Jurkat, Clone E6-1 (cell line): ENCODE measurements around the gene CD300LG. TPM values are rescaled to one million over a fixed set of nuclear protein-coding genes. Genes with fewer than 3 reads are reported as not detected.
"Not testable (repeated sequence)": the region's sequence is repeated elsewhere in the genome, so short reads cannot be mapped to it uniquely, and the experiment has no call there.

ENCODE experiments used
- DNase-seq: peaks from one replicate; pipeline ENCODE4 v3.0.0-alpha.2; 2011; ENCODE audit warnings: low read depth, low spot score
- H3K4me3 ChIP-seq: 2 replicates; pipeline ENCODE4 v1.5.1; 2011; ENCODE audit warnings: mild to moderate bottlenecking, low read length, control low read depth, moderate library complexity
- polyA plus RNA-seq: library from polyadenylated mRNA; unstranded; fragments of >200 nt; gene quantifications from one replicate; pipeline ENCODE4 v1.2.1, GENCODE V29; 2012; ENCODE audit warnings: missing spikeins; ENCODE audit not compliant: insufficient read length, insufficient read depth

CD300LG gene, protein sequence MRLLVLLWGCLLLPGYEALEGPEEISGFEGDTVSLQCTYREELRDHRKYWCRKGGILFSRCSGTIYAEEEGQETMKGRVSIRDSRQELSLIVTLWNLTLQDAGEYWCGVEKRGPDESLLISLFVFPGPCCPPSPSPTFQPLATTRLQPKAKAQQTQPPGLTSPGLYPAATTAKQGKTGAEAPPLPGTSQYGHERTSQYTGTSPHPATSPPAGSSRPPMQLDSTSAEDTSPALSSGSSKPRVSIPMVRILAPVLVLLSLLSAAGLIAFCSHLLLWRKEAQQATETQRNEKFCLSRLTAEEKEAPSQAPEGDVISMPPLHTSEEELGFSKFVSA
- not detected for polyA plus RNA-seq

DNA sequence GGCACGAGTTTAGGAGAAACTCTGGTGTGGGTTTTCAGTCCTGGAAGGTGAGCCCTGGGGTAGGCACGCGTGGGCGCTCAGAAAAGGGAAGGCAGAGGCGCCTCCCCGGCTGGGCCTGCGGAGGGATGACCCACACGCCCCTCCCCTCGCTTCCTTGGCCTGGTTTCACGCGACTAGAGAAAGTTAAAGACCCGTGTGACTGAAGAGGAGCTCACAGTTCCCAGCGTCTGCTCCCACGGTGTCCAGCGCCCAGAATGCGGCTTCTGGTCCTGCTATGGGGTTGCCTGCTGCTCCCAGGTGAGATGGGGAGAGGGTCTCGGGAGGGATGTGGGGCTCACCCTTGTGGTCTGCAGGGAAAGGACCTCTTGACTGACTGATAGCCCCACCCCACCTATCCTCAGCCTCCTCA is at the start of gene CD300LG:
Gene CD300LG, plus strand, starts transcription at position 214 of the 409 bp plus-strand sequence. Its CDS starts 41 bp downstream, at position 255.
- no peak for DNase-seq
- no peak within 1 kb of the TSS for H3K4me3 ChIP-seq

DNA sequence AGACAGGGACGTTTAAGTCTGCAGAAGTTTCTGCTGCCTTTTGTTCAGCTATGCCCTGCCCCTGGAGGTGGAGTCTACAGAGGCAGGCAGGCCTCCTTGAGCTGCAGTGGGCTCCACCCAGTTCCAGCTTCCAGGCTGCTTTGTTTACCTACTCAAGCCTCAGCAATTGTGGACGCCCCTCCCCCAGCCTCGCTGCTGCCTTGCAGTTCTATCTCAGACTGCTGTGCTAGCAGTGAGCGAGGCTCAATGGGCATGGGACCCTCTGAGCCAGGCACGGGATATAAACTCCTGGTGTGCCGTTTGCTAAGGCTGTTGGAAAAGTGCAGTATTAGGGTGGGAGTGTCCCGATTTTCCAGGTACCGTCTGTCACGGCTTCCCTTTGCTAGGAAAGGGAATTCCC is 49.0 kb upstream of the CD300LG start:
- DNase-seq, H3K4me3 ChIP-seq: not testable (repeated sequence)

DNA sequence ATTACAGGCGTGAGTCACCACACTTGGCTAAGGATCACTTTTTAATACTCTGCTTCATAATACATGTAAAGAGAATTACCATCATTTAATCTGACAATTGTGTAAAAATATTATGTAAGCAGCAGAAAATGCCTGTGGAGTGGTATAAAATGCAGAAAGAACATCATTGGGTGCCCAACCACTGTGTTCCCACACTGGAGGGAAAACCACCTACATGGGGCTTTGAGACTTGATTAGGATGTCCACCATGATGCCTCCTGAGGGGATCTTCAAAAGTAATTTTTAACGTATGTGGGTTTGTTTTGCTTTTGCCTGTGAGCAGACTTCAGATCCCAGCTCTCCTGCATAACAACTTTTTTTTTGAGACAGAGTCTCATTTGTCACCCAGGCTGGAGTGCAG is 47.9 kb upstream of the CD300LG start:
- no peak for DNase-seq
- H3K4me3 ChIP-seq, result no peak overlapping the region

DNA sequence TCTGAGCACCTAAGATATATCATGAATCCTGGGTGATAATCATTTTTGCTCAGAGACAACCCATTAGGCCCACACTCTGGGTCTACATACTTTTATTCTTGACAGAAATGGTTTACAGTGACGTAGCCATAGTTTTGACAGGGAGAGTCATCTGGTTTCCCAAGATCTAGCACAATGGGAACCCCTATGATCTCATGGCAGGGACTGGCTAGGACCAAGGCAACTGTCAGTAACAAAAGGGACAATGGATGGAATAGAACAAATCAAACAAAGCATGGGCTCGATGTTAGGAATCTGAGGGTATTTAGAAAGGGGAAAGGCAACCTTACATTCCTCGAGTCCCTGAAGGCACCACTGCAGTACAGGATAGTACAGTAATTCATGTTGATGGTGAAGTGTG is 46.2 kb upstream of the CD300LG start:
- H3K4me3 ChIP-seq, result no peak overlapping the region
- DNase-seq, result no peak

DNA sequence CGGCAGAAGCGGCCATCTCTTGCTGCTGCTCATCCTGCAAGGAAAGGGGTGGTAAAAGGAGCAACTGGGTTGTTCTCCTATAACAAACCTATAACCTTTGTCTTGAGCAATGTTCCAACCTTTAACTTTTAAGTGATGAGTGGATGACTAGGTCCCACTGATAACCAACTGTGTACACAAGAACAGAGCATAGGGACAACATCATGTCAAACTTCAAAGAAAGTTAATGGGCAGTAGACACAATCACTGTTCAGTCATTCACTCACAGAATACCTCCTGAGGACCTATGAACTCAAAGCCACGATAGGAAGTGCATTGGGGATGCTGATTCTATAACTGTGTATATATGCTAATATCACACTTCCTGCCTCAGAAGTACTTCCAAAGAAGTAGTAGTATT is 45.1 kb upstream of the CD300LG start:
- no peak overlapping the region for H3K4me3 ChIP-seq
- no peak for DNase-seq

DNA sequence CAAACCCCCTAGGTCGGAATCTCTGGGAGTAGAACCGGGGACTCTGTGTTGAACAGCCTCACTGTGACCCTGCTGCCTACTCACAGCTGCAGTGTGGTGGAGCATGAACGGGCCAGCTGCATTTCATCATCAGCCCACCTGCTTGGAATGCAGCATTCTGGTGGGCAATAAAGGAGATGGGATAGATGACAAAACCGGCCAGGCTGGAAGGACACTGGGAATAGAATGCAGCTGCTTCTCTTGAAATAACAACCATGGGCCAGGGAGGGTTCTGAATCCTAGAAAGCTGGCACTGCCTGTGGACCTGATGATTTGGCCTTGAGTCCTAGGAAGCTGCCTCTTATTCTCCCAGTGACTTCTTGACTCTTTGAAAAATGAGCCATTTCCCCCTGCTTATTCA is 43.2 kb upstream of the CD300LG start:
- DNase-seq, result no peak
- H3K4me3 ChIP-seq, result no peak overlapping the region

DNA sequence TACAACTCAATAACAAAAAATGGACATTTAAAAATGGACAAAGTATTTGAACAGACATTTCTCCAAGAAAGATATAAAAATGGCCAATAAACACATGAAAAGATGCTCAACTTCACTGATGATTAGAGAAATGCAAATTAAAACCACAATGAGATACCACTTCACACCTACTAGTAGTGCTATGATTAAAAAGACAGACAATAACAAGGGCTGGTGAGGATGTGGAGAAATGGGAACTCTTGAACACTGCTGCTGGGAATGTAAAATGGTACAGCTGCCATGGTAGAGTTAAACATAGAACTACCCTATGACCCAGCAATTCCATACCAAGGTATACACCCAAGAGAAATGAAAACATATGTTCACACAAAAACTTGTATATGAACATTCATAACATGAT is 41.9 kb upstream of the CD300LG start:
- no peak for DNase-seq
- no peak overlapping the region for H3K4me3 ChIP-seq

DNA sequence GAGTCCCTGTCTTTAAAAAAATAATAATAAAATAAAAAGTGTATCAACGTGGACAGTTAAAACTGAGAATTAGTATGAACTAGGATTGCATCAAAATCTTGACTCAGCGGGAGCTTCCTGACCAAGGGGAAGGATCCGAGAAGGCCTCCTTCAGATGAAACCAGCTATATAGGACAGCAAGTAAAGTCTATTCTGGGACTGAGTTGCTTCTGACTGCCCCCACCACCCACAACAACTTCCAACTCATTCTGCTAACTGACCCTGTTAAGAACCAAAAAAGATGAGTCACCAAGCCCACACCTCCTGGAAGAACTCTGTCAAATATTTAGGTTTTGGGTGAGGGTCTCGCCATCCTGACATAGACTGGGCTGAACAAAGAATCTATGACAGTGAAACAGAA is 38.9 kb upstream of the CD300LG start:
- no peak overlapping the region for H3K4me3 ChIP-seq
- DNase-seq, result no peak

DNA sequence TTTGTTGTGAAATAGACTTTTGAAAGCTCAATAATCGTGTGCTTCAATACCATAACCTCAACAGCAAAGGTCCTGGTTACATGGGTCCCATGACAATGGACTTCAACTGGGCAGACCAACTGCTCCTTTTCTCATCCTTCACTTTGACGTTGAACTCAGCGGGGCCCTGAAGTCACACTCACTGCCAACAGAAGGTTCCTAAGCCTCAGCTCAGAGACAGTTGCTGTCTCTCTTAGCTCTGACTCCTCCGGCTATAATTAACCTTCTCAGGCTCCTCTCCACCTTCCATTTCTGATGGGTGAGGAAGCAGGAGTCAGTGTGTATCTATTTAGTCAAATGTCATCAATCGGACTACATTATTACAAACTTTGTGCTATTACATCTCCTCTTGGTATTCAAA is 37.9 kb upstream of the CD300LG start:
- DNase-seq, result no peak
- no peak overlapping the region for H3K4me3 ChIP-seq

DNA sequence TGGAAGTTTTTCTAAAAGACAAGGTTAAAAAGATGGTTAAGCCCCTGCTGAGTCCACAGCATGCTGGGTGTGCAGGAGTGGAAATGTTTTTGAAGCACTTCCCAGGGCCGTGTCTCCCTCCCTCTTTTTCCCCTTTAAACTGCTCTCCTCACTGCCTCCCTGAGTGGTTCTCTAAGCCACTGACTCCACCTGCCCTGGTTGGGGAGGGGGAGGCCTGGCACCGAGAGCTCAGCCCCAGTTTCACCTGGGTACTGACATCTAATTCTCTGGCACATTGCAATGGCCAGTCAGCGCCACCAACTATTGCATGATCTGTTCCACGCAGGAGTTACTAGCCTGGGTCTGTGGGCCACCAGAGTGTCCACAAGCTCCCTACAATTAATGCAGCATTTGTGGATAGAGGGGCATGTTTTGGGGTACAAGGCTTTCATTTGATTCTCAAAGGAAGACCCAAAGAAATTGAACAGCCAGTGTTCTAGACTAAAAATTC is 36.7 kb upstream of the CD300LG start:
- DNase-seq, result no peak
- H3K4me3 ChIP-seq, result no peak overlapping the region

DNA sequence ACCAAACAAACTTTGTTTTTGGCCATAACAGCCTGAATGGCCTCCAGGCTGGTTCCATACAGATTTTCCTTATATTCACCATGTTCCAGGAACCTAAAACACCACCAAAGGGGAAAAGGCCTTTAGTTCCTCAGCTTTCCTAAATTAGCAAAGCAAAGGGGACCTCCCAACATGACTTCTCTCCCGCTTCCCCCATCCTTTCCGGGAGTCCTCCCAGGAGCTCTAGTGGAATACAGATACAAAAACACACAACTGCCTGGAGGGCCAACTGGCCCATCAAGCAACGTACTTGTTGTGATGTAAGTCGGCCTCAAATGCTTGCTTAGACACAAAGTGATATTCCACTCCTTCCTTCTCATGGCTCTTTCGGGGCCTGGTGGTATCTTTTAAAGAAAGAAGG is 36.2 kb upstream of the CD300LG start:
- H3K4me3 ChIP-seq, result no peak overlapping the region
- no peak for DNase-seq

DNA sequence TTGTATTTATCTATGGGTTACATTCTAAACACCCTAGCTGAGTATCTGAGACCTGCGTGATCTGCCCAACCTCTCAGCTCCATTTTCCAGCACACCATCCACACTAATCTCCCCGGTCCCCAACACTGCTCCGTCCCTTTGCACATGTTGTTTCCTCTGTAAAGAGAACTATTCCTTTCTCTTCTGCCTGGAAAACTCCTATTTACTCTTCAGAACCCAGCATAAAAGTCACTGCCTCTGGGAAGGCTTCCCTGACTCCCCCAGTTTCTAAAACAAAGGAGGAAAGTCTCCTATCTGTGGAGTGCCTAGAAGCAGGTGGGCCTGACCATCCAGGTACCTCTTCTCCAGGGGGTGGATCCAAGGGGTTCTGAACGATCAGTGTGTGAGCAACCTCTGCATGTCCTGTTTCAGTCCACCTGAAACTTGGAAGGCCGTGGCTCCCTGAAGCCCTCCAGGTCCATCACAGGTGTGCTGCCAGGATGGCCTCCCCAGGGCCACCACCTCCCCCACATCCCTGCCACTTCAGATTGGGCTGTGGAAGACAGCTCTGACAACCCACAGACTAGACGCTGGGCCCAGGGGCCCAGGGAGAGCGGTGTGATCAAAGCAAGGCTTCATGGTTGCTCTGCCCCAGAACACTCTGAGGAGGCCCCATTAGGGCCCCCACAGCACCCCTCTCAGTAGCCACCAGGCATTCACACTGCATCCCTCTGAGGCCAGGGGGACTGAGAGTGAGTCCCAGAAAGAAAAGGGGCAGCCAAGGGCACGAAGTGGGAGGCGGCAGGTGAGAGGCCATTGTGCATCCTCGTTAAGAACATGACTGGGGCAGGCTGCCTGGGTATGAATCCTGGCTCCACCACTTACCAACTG is 34.3 kb upstream of the CD300LG start:
- DNase-seq, result no peak
- H3K4me3 ChIP-seq, result no peak overlapping the region

DNA sequence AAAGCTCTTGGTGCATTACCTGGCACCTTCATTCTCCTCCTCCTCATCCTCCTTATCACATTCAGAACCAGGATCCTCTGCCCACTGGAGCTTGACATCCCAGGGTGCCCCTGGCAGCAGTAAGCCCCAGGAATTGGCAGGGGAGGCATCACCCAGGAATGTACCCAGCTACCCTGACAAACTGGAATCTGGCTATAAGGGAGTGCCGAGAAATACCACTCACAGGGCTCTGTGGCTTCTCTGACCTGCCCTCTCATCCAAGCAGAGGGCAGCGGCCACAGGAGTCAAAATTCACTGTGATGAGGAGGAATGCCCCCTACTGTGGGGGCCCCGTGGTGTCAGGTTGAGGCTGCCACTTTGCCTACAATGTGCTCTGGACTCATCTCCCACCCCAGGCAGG is 33.6 kb upstream of the CD300LG start:
- no peak overlapping the region for H3K4me3 ChIP-seq
- no peak for DNase-seq

DNA sequence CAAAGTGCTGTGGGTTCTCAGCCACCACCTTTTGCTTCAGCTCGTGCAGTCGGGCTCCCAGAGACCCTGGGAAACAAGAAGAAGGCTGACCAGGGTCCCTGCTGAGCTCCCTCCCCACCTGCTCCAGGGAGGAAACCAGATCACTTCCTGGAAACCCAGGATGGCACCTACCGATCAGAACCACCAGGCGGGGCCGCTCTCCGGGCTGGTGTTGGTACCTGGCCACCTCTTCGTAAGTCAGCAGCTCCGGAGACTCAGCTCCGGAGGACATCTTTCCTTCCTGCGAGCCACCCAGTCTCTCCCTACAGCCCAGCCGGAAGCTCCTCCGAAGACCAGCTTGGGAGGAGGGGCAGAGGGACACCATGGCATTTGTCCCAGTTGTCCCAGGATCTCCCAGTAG is 33.0 kb upstream of the CD300LG start:
- DNase-seq, result no peak
- no peak overlapping the region for H3K4me3 ChIP-seq

DNA sequence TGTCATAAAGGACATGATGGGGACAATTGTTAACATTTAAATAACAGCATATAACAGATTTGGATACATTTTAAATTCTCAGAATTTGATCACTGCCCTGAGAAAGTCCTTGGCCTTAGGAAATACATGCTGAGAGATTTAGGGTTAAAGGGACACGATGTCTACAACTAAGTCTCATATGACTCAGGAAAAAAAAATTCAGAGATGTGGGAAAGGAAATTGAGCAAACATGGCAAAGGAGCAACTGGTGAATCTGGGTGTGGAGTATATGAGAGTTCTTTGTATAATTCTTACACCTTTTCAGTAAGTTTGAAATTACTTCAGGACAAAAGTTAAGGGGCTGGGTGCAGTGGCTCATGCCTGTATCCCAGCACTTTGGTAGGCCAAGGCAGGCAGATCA is 32.3 kb upstream of the CD300LG start:
- H3K4me3 ChIP-seq, result no peak overlapping the region
- no peak for DNase-seq

DNA sequence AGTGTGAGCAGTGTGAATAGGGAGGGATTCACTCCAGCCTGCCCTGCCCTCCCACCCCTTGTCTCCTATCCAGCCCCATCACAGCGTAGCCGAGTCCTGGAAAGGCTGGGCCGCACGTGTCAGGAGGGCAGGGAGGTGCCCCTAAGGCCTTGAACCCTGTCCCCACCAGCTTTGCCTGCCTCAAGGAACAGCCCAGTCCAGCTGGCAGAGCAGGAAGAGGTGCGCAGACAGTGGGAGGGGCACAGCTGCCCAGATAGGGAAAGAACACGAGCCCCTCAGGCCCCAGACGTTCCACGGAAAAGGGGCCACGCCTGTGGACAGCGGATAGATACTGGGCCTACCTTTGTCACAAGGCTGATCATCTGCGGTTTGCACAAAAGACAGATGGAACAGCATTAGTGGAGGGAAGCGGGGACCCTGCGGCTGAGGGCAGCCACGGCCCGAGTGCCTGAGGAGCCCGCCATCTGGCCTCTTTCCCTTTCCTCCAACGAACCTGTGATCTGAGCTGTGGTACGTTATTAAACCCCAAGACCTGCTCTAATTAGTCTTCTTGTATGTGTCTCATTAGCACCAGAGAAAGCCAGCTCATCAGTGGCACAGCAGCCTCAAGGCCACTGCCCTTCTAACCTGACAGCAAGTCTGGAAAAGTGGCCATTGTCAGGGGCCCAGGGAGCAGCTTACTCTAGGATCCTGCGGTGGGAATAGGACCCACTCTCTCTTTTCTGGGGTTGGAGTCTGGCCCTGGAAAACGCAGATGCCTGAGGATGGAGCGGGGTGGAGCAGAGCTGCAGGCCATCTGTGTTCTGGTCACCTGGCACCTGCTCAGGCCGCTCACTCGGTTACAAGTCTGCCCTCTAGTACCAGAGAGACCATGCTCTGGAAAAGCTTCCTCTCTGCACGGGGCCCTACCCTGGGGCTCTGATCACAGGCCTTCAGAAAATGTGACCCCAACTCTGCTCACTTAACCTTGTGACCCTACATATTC is 30.3 kb upstream of the CD300LG start:
- no peak overlapping the region for H3K4me3 ChIP-seq
- no peak for DNase-seq

DNA sequence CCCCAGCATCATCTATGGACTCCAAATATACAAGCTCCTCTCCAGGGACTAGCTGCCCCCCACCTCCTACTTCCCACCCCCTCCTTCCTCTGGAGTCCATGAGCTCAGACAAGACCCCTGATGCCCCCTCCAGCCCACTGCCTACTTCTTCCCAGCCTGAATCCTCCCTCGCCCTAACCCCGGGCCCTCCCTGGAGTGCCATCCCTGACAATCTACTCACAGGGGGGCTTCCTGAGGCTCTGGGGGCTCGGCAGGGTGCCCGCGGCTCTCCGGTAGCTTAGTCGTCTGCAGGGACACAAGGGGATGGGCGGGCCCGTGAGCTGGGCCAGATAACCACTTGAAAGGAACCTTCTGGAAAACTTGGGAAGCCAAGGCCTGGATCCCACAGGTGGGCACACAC is 29.1 kb upstream of the CD300LG start:
- no peak overlapping the region for H3K4me3 ChIP-seq
- no peak for DNase-seq

DNA sequence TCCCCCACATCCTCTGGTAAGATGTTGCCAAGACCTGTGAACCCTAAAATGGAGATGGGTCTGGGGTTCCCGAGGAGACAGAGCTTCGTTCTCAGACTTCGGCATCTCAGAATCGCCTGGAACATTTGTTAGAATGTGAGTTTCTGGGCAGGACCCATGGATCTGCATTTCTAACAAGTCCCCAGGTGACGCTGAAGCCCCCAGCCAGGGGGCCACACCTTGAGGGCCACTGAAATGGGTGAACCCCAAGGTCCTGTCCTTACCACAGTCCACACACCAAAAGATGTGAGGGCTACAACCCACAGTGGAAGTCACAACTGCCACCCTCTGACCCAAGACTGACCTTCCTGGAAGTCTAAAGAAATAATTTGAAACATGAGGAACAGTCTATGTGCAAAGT is 28.0 kb upstream of the CD300LG start:
- H3K4me3 ChIP-seq, result no peak overlapping the region
- no peak for DNase-seq

DNA sequence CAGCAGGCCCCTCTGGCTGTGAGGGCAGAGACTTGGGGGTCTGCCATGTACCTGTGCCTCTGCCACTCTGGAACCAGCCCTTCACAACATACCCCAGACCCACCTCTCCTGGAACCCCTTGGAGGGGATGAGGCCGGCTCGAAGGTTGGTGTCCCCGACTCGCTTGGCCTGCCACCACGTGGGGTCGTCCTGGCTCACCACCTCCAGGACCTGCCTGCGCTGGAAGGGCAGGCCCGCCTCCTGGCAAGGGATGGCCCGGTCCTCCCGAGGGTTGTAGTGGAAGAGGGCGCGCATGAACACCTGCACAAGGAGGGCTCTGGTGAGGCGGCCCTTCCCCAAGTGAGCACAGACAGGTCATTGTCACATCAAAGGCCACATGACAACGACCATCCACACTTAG is 26.2 kb upstream of the CD300LG start:
- no peak for DNase-seq
- H3K4me3 ChIP-seq, result no peak overlapping the region
